PC-3 (cell line): ENCODE data around the gene NIM1K. TPM values are rescaled to one million over a fixed set of nuclear protein-coding genes. Genes with fewer than 3 reads are reported as not detected.

Source experiments
- ATAC-seq: fragments of 200-7000 bp; cut with Tn5 transposase; 2 replicates; pipeline ENCODE4 v1.9.1; 2020; ENCODE audit warnings: mild to moderate bottlenecking, moderate library complexity
- BruUV-seq: library from RNA; stranded (reverse); fragments of 400-500 nt; replicated peaks from 2 replicates; lab custom pipeline; 2021; lab: Mats Ljungman, UMichigan
- CTCF ChIA-PET: fragments of 300-600 bp; sonication (Branson Sonifier 250); formaldehyde crosslinking; loops from one replicate; lab custom pipeline; 2022; ENCODE audit warnings: antibody characterized with exemption; lab: Charles Lee
- POLR2A ChIA-PET: fragments of 300-600 bp; sonication (Branson Sonifier 250); formaldehyde crosslinking; loops from one replicate; lab custom pipeline; 2022; ENCODE audit warnings: antibody characterized with exemption; ENCODE audit not compliant: unreplicated experiment; lab: Charles Lee
- DNase-seq: peaks from one replicate; pipeline ENCODE4 v3.0.0-alpha.2; 2015
- H2AFZ ChIP-seq: fragments of 300-600 bp; sonication (generic); 2 replicates; pipeline ENCODE4 v1.6.0; 2016; ENCODE audit warnings: antibody characterized with exemption, low read length
- H3F3A ChIP-seq: fragments of 300-600 bp; sonication (generic); one replicate; pipeline ENCODE4 v1.6.0; 2017; ENCODE audit warnings: antibody characterized with exemption, low read length, control low read depth, mild to moderate bottlenecking; ENCODE audit not compliant: unreplicated experiment
- H3K27ac ChIP-seq: fragments of 300-600 bp; sonication (generic); 2 replicates; pipeline ENCODE4 v1.5.1; 2016; ENCODE audit warnings: mild to moderate bottlenecking, low read length
- H3K27me3 ChIP-seq: fragments of 300-600 bp; sonication (generic); 2 replicates; pipeline ENCODE4 v1.6.1; 2016; ENCODE audit warnings: low read length, mixed read lengths
- H3K36me3 ChIP-seq: fragments of 300-600 bp; sonication (generic); 2 replicates; pipeline ENCODE4 v1.6.1; 2016; ENCODE audit warnings: low read depth, mixed run types, low read length, mixed read lengths
- H3K4me1 ChIP-seq: fragments of 300-600 bp; sonication (generic); 2 replicates; pipeline ENCODE4 v1.5.1; 2016; ENCODE audit warnings: low read length; ENCODE audit not compliant: insufficient read depth
- H3K4me2 ChIP-seq: fragments of 300-600 bp; sonication (generic); 2 replicates; pipeline ENCODE4 v1.6.0; 2016; ENCODE audit warnings: low read length
- H3K4me3 ChIP-seq: fragments of 300-600 bp; sonication (generic); 2 replicates; pipeline ENCODE4 v1.5.1; 2016; ENCODE audit warnings: mild to moderate bottlenecking, low read length, mixed read lengths
- H3K79me2 ChIP-seq: fragments of 300-600 bp; sonication (generic); 2 replicates; pipeline ENCODE4 v1.6.1; 2017; ENCODE audit warnings: low read length, mixed read lengths
- H3K9ac ChIP-seq: fragments of 300-600 bp; sonication (generic); 2 replicates; pipeline ENCODE4 v1.6.0; 2016; ENCODE audit warnings: mild to moderate bottlenecking, low read length
- H3K9me2 ChIP-seq: fragments of 300-600 bp; sonication (generic); replicated peaks from 2 replicates; pipeline ENCODE4 v1.6.1; 2016; ENCODE audit warnings: mixed run types, low read length, mixed read lengths
- H3K9me3 ChIP-seq: fragments of 300-600 bp; sonication (generic); 2 replicates; pipeline ENCODE4 v1.6.1; 2016; ENCODE audit warnings: low read length, mixed read lengths
- H4K20me1 ChIP-seq: fragments of 300-600 bp; sonication (generic); 2 replicates; pipeline ENCODE4 v1.6.1; 2016; ENCODE audit warnings: low read length, mixed read lengths
- CTCF ChIP-seq: fragments of 300-600 bp; sonication (generic); conservative IDR thresholded peaks from 2 replicates; pipeline ENCODE4 v1.5.1; 2017; ENCODE audit warnings: antibody characterized with exemption, low read depth, mild to moderate bottlenecking, low read length
- EZH2 ChIP-seq: fragments of 300-600 bp; sonication (generic); IDR thresholded peaks from one replicate; pipeline ENCODE4 v1.6.1; 2017; ENCODE audit warnings: antibody characterized with exemption, mild to moderate bottlenecking, low read length; ENCODE audit not compliant: unreplicated experiment
- EZH2phosphoT487 ChIP-seq: fragments of 300-600 bp; sonication (generic); IDR thresholded peaks from 2 replicates; pipeline ENCODE4 v1.6.1; 2018; ENCODE audit warnings: mild to moderate bottlenecking, antibody characterized with exemption, low read length, borderline replicate concordance
- intact Hi-C: fragments of 100-400 bp; cut with micrococcal nuclease; formaldehyde crosslinking; loops from 2 replicates; pipeline ENCODE4 v1.9.0; 2023
- total RNA-seq: library from RNA; depleted of rRNA; stranded (reverse); fragments of >200 nt; gene quantifications from 2 replicates; pipeline ENCODE4 v1.2.3, GENCODE V29; 2014

NIM1K gene
- total RNA-seq, 1 experiment from 2014 or later = 0.26 TPM

DNA sequence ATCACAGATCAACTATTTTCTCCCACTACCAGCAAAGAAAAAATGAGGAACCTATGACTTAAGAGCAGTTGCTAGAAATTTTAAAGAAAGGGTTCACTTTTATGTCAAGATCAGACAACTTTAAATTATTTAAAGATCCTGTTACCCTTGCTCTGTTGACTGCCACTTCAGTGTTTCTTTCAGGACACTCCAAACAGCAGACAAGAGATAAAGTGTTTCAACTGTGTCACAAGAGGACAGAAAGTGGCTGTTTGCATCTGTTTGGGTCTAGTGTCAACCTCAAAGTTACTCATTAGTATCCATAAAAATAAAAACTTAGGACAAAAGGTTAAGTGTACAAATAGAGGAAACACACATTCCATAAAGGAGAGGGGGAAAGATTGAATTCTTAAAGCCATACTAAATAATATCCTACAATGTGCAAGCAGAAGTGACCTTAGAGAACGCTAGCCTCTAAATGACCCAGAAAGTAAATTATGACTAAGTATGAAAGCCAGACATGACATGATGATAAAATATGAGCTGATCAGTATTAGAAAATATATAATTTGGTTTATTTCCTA lies 96.3 kb downstream of the NIM1K start:
- Histone ChIP-seq H3K27me3 (no peaks in the 10 kb centered on the region), H3K9me3 (no peaks in the 10 kb centered on the region), H3K4me1 (peaks cover 36% of the 10 kb centered on the region), H4K20me1 (no peaks in the 10 kb centered on the region), H3K4me3 (peak overlapping the region; percentile 25), H2AFZ (no peak overlapping the region), H3K79me2 (no peaks in the 10 kb centered on the region), H3K9ac (0 out of 2 replicates have a peak overlapping the region, but pooled peaks have one; percentile 7), H3K9me2 (0 out of 2 replicates have a peak, but pooled peaks cover under 1% of the 10 kb centered on the region), H3K27ac (peak overlapping the region; percentile 69), H3K36me3 (peaks cover 50% of the 10 kb centered on the region), H3K4me2 (peak overlapping the region; percentile 65), H3F3A (peaks cover 8% of the 10 kb centered on the region)
- peak; percentile 84 for ATAC-seq
- CTCF ChIA-PET = no interaction called here
- DNase-seq = peak; percentile 72
- POLR2A ChIA-PET = no interaction called here
- BruUV-seq = no TSS peak
- intact Hi-C loops = no loop called here
- TF ChIP-seq EZH2 = no peak
- TF ChIP-seq CTCF = no peak
- no peak for TF ChIP-seq EZH2phosphoT487

DNA sequence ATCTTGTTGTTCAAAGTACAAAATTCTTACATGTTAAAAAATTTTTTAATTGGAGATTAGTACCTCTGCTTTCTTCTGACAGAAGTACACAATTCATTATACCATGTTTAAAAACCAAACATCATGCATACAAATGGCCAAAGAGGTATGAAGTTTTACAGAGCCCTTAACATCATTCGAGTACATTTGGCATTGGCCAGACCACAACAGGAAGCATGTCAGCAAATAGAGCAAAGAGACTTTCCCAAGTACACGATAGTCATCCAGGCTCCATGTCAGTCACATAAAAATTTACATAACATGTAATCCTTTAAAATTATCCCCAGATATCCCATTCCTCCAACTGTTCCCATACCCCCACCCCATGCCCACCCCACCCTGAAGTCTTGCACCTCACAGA lies 98.7 kb downstream of the NIM1K start:
- Histone ChIP-seq H2AFZ (no peak overlapping the region), H3K27me3 (no peaks in the 10 kb centered on the region), H3K4me1 (peaks cover 54% of the 10 kb centered on the region), H3K9me3 (no peaks in the 10 kb centered on the region), H3K36me3 (peaks cover 73% of the 10 kb centered on the region), H3K79me2 (no peaks in the 10 kb centered on the region), H3K9me2 (no peaks in the 10 kb centered on the region), H3K4me3 (no peak overlapping the region), H4K20me1 (no peaks in the 10 kb centered on the region), H3K27ac (no peak overlapping the region), H3K9ac (no peak overlapping the region), H3F3A (peaks cover 8% of the 10 kb centered on the region), H3K4me2 (0 out of 2 replicates have a peak overlapping the region, but pooled peaks have one; percentile 1)
- no TSS peak for BruUV-seq
- POLR2A ChIA-PET = no interaction called here
- CTCF ChIA-PET = no interaction called here
- intact Hi-C loops = no loop called here
- TF ChIP-seq EZH2phosphoT487 (no peak), CTCF (no peak), EZH2 (no peak)
- peak; percentile 42 for DNase-seq
- no peak for ATAC-seq

DNA sequence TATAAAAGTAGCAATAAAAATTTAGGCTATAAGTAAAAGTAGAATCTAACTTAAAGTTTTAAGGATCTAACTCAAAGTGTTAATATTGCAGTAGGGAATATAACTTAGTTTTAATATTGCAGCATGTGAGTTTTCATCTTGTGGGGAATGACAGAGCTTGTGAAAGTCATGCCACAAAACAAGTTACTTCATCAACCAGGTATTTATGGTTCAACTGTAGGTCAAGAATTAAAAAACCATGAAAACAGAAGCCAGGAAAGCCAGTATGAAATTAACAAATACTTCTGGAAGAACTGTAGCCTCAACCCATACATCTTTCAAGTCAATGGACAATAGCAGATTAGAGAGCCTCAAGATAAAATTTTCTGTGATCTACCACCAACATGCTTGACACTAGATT lies 102.2 kb downstream of the NIM1K start:
- no peak overlapping the region for H3K4me3 ChIP-seq
- no peaks in the 10 kb centered on the region for H3K27me3 ChIP-seq
- no peak overlapping the region for H3K27ac ChIP-seq
- H3K9ac ChIP-seq = no peak overlapping the region
- H2AFZ ChIP-seq = no peak overlapping the region
- ChIA-PET CTCF (no interaction called here), POLR2A (interaction anchor here (0.6 kb wide), 1 partner anchor 16 kb away, joined by 12 read pairs; no protein-coding TSS in a partner anchor)
- intact Hi-C loops = no loop called here
- peaks cover 2% of the 10 kb centered on the region for H3F3A ChIP-seq
- no TSS peak for BruUV-seq
- H3K36me3 ChIP-seq = peaks cover 82% of the 10 kb centered on the region
- H3K4me2 ChIP-seq = 0 out of 2 replicates have a peak overlapping the region, but pooled peaks have one; percentile 4
- DNase-seq (peak; percentile 61), ATAC-seq (no peak)
- peaks cover 3% of the 10 kb centered on the region; the same call in 1 of the 2 replicates for H4K20me1 ChIP-seq
- peaks cover 37% of the 10 kb centered on the region for H3K4me1 ChIP-seq
- H3K79me2 ChIP-seq = peaks cover 5% of the 10 kb centered on the region; the same call in 1 of the 2 replicates
- no peaks in the 10 kb centered on the region for H3K9me2 ChIP-seq
- no peaks in the 10 kb centered on the region for H3K9me3 ChIP-seq
- TF ChIP-seq CTCF (no peak), EZH2 (no peak), EZH2phosphoT487 (no peak)
